ENCODE results near the gene NMT2.
A peak's percentile ranks its signal among the peaks of the same experiment; 100 is the strongest.

Gene NMT2

DNA sequence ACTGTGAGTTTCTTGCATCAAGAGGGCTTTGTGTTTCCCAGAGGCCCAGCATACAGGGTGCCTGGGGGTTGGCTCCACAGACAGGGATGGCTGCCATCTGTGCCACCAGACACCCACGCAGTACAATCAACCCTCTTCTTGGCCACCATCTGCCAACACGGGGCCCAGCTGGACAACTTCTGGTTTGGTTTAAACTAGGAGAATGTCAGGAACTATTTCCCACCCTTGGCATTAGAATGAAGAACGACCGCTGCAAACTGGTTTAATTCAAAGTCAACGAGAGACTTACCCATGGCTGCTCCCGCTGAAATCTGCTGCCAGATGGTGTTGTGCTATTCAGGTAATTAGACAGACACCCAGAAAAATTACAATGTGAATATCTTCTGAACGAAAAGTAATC lies 27.8 kb downstream of the NMT2 start:
- DNase-seq: no peak

DNA sequence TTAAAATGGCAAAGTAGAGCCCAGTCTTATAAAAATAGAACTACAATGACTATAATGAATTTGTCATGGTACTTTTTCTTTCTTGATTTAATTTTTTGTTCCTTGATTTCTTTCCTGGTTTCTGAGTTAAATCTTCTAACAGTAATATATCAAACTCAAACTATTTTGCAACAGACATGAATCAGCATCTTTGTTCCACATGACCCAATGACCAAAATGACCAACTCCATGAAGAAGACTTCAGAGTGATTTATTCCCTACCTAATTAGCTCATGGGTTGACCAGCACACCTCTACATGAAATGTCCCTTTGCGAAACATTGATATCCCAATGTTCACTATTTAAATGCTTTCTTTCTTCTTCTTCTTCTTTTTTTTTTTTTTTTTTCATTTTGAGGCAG lies 30.9 kb downstream of the NMT2 start:
- no peak for DNase-seq

DNA sequence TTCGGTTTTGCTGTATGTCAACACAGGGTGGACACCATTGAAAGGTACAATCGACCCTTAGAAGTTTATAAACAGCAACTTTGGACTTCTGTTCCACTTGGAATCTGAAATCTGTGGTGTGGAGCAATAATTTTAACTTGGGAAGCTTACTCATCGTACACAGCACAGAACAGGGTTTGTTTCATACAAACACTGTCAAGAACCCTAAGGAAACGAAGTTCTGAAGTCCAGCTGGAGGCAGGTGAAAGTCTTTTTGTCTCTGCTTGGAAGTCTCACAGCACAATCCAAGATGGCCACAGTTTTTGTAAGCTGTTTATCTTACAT lies 31.5 kb downstream of the NMT2 start:
- no peak for DNase-seq

DNA sequence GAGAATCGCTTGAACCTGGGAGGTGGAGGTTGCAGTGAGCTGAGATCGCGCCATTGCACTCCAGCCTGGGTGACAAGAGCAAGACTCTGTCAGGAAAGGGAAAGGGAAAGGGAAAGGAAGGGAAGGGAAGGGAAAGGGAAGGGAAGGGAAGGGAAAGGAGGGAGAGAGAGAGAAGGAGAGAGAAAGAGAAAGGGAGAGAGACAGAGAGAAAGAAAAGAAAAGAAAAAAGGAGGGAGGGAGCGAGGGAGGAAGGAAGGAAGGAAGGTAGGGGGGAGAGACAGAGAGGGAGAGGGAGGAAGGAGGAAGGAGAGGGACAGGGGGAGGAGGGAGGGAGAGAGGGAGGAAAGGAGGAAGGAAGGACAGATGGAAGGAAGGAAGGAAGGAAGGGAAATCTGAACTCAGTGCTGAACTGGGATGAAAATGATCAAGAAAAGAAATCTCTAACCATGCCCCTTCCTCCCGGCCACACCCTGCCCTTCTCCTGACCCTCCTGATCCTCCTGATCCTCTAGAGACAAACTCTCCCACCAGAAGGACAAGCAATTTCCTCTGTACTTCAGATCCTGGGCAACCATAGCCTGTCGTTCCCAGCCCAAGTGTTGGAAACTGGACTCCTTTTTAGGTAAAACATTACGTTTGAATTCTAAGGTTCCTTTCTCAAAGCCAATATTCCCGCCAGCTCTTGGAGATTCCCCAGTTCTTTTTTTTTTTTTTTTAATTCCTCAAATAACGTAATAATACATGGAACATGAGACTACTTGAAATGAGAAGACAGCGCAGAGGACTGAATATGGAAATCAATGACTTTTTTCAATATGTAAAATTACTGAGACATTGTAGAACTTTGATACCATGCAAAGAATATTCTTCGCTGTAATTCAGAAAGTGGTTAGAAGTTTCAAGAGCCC lies 32.1 kb downstream of the NMT2 start:
- DNase-seq: no peak

DNA sequence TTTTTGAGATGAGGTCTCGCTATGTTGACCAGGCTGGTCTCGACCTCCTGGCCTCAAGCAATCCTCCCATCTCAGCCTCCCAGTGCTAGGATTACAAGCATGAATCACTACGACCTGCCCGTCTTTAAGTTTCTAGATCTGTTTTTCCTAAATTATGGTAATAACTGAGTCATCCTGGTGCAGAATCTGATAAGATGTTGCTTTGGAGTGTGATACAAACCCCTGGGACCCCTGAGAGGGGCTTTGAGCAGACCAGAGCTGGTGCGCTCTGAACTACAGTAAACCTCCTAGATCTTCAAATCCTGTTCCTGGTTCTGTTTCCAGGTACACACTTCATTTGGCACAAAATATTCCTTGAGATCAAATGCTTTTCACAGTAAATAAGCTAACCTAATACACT lies 37.2 kb downstream of the NMT2 start:
- DNase-seq: no peak

DNA sequence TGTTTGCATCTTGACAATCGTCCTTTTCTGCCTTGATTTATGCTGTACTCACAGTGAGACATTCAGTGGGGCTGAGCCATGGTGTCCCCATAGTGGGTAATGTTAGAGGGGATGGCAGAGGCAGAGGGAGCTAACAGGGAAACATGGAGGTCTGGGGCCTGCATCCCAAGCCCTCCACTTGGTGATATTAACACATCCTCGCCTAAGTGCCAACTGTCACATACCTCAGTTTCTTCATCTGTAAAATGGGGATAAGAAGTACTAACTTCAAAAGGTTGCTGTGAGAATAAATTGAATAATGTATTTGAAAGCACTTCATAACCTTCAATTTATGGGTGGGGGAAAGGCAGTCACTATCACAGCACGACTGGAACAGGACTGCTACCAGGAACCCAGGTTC lies 43.6 kb downstream of the NMT2 start:
- no peak for DNase-seq

DNA sequence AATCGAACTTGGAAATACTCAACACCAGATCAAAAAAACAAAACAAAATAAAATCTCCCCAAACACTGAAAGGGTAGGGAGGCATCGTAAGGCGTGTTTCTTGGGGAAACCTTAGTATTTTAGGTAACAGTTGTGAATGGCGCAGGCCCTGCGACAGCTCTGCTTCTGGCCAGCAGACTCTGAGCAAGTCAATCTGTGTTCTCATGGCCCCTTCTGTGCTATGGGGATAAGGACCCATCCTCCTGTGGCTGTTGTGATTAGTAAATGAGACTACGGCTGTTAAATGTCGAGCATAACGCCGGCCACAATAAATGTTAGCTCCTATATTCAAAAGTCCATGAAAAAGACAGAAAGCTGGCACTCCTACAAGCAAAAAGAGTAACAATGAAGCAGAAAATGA lies 44.3 kb downstream of the NMT2 start:
- DNase-seq: no peak

DNA sequence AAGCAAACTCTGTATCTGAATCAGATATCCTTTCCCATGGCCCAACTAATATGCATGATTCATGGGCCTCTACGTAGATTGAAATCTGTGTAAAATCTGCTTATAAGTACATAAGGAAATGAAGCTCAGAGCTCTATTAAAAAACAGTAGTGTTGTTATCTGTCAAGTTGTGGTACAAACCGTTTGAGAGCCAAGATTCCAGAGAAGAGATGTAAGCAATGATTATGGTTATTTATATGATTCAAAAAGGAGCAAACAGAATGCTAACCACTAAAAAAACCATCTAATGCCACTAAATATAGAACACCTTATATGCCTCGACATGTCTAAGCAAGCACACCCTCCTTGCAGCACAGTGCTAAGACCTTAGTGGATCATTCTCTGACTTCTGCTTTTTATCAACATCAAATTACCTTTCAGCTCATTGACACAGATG lies 44.7 kb downstream of the NMT2 start:
- no peak for DNase-seq

DNA sequence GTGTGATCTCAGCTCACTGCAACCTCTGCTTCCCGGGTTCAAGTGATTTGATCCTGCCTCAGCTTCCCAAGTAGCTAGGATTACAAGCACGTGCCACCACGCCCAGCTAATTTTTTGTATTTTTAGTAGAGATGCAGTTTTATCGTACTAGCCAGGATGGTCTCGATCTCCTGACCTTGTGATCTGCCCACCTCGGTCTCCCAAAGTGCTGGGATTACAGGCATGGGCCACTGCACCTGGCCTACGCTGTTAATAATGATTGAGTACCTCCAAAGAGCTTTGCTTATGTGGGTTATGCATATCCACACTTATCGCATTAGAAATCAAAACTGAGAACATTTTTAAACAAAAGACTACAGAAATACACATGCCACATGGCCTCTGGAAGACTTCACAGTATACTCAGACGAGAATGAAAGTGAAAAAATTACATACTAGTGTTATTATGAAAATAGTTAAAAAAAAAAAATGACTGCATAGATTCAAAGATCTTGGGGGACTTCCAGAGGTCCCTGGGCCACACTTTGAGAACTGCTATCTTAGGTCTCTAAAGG lies 45.9 kb downstream of the NMT2 start:
- no peak for DNase-seq

DNA sequence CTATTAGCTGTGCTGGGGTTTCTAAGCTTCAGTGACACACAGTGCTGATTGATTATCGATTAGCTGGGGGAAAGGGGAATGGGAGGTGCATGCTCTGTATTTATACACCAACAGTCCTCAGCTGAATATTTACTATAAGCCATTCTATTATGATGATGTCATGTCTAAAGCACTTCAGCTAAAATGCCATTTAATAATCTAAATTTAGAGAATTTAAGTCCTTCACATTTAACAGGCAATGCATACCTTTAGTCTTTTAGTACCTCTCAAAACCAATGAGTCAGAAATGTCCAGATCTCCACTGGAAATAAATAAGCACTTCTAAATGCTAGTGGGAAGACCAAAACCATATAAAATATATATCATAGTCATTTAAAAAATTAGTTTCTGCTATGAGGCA lies 46.8 kb downstream of the NMT2 start:
- DNase-seq: no peak

DNA sequence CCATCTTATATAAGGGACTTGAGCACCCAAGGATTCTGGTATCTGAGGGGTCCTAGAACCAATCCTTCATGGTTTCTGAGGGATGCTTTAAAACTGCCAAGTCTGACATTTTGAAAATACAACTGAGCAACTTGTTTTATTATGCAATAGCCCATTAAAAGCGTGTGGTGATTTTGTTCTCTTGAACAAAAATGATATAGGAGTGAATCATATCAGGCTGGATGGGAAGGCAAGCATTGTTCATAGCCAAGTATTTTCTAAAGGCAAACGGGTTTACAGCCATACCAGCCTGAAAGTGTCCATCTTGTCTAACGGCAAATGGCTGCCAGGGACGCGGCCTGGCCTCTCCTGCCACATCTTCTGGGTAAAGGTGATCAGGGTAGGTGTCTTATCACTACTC lies 48.0 kb downstream of the NMT2 start:
- DNase-seq: no peak

DNA sequence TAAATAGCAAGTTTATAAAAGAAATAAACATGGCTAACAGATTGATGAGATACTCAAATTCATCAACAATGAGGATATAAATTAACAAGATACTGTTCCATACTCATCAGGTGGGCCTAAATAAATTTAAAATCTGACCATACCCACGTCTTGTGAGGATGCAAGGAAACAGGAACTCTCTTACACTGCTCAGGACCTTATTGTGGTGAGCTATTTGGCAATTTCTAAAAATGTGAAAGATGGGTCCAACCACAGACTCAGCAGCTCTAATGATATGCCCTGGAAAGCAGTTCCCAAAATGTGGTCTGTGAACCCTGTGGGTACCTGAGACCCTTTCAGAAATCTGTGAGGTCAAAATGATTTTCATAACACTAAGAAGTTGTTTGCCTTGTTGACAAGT lies 49.9 kb downstream of the NMT2 start:
- DNase-seq: no peak

DNA sequence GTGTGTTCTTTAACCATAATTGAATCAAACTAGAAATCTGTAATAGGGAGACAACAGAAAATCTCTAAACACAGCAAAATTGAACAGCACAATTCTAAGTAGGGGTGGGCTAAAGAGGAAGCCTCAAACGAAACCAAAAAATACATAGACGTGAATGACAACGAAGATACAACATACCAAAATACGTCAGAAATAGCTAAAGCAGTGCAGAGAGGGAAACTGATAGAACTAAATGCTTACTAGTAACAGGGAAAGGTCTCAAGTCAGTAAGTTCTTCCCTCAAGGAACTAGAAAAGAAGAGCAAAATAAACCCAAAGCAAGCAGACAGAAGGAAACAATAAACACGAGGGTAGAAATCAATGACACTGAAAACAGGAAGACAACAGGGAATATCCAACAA lies 52.3 kb downstream of the NMT2 start:
- DNase-seq: no peak

DNA sequence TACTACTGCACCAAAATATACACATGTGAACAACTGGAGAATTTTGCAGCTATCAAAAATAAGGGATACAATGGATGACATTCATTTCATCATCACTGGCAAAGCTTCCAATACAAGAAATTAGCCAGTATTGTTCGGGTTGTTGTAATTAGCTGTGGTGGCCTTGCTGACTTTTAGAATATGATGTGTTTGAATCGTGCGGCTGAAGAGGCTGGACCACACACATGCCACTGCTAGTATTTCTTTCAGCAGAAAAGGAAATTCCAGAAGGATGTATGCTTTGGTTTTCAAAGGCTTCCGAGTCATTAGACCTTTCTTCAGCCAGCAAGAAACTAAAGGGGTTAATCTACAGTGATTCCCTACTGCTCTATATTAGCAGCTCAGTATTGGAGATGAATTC lies 54.7 kb downstream of the NMT2 start:
- no peak for DNase-seq

DNA sequence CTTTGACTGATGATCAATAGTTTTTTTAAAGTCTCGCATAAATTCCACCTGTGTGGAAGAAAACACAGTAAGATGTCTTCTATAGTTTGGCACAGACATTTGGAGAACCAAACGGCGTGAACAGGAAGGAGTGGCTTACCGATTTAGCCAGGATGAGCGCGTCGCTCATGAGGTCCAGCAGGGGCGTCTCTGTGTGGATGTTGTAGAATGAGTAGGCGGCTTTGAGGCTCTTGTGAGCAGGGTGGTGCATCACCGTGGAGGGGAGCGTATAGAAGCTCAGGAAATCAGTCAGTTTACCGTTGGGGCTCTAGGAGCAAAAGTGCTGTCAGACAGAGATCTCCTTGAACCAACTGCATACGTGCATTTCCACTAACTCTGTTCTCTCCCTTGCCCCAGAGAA lies 55.8 kb downstream of the NMT2 start:
- no peak for DNase-seq

DNA sequence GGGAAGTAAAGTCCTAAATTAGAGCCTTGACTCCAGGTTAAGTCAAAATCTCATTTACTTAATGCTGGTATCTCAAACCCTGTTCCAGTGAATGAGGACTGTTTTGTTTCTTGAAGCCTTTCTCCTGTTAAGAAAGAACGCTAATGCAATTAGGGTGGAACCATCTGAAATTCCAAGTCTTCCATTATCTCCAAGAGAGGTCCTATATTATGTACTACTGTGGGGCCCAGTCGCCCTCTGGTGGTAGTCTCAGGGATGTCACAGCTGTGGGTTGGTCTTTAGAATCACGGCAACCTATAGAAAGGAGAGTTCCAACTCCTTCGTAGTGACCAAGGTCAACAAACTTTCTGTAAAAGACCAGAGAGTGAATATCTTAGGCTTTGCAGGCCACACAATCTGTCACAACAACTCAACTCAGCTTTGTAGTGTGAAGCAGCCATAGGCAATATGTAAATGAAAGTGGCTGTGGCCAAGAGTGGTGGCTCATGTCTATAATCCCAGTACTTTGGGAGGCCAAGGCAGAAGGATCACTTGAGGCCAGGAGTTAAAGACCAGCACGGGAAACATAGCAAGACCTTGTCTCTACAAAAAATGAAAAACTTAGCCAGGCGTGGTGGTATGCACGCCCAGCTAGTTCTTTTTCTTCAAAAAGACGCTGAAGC lies 62.0 kb downstream of the NMT2 start:
- DNase-seq: peak in 3 of 4 experiments; percentile 42 to 61 (median 44)

DNA sequence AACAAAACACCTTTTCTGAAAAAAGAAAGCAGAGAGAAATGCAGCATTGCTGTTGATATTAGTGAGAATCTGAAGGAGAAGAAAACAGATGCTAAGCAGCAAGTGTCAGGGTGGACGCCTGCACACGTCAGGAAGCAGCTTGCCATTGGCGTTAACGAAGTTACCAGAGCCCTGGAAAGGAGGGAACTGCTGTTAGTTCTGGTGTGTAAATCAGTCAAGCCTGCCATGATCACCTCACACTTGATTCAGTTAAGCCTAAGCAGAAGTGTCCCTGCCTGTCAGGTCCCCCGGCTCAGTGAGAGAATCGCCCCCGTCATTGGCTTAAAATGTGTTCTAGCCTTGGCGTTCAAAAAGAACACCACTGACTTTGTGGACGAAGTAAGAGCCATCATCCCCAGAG lies 65.0 kb downstream of the NMT2 start:
- no peak for DNase-seq

DNA sequence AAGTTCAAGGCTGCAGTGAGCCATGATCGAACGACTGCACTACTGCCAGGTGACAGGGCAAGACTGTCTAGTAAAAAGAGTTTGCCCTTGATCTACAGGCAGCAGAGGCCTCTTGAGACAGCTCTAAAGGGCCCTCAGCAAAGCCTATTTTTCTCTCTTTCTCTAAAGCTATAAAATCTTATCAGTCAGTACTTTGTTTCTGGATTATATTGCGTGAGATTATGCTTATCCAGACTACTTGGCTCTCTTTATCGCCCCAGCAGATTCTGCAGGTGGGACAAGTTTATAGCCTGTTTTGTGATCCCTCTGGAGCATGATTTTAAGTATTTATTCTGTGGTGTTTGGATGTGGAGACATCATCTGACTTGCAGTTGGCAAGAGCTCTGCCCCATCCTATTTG lies 68.6 kb downstream of the NMT2 start:
- DNase-seq: no peak

DNA sequence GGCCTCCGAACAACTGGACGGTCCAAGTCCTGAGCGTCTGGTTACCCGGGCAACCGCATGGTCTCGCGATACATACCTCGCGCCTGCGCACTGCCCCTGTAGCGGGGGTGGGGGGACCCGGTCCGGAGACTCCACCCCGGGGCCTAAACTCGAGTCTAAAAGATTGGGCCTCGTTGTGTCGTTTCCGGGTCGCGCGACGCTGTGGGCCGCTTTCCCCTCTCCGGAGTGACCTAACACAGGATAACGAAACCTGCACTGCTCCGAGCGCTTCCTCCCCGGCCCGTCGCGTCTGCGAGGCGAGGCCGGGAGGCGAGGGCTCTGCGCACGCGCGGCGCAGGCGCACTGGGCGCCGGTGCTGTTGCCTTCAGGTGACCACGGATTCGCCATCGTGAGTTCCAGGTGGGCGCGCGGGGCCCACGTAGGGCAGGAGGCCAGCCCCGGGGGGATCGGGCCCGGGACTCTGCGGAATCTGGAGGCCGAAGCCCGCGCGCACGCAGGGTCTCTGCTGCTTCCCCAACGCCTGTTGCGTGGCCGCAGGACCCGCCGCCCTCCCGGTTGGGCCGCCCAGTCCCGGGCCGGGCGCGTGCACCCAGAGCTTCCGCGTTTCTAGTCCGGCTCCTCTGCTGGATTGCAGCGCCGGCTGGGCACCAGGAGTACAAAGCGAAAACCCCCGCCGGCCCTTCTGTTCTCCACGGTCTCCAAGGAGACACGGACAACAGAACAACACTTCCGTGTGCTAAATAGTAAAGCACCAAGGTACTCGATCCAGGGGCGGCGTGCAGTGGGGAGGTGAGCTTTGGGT lies 71.3 kb downstream of the NMT2 start, which contains the start of gene RPP38:
Gene RPP38 (plus strand): TSS at position 345 of the 802 bp plus-strand sequence. CDS start 5,960 bp downstream, outside the sequence.
- DNase-seq: peak; percentile 94 to 95 (median 94)

DNA sequence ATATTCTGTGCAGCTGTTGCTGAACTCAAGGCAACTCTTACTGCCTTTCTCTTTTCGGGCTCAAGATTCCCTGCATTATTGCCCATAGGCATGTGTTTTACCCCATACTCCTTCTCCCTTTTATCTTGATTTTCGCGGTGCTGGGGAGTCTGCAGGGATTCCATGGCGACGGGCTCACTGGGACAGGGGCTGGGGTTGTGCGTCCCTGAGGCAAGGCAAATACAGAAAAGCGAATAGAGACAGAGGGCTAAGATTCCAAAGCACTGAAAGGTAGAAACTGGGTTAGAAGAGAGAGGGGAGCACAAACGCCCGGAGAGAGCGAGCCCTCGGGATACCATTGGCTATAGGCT lies 71.9 kb downstream of the NMT2 start:
- DNase-seq: no peak

DNA sequence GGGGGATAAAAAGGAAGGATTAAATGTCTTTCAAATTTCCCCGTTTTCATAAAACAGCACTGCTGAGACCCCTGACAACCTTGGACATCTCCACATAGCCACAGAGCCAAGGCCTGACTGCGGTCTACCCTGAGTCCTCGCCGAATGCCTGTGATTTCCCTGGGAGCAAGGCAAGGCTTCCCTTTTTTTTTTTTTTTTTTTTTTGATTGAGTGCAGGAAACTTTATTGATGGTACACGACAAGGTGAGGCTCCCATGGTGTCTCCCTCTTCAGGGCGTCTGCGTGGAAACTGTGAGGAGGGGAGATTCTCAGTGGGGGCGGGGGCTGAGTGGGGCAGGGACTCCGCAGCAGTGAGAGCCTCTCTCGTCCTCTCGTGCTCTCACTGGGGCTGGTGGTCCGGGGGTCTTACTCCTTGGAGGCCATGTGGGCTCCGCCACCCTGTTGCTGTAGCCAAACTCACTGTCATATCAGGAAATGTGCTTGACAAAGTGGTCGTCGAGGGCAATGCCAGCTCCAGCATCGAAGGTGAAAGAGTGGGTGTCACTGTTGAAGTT lies 75.6 kb downstream of the NMT2 start:
- no peak for DNase-seq

DNA sequence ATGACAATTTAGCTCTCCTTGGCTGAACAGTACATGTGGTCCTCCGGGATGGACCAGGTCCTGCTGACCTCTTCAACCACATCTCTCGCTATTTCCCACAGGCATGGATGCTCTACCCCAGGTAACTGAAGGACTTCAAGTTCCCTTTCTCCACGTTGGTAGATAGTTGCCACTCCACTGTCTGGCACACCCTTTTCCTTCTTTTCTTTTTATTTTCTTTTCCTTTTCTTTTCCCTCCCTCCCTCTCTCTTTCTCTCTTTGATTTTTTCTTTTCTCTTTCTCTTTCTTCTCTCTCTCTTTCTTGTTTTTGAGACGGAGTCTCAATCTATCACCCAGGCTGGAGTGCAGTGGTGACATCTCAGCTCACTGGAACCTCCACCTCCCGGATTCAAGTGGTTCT lies 77.1 kb downstream of the NMT2 start:
- DNase-seq: no peak

All from activated naive CD4-positive, alpha-beta T cell (primary cell).